Measurements from ENCODE around the gene ZNF423. TPM values are rescaled to one million over a fixed set of nuclear protein-coding genes. Genes with fewer than 3 reads are reported as not detected.

Gene ZNF423
- total and polyA plus RNA-seq, 12 donors = 1.7 to 10.6 (median 5.5) TPM

GRCh38 chr16:49632795-49633184 is 223.1 kb downstream of the ZNF423 start:
- intact Hi-C loops (cut with DNase I) = no loop called here
- peak in 2 of 7 donors; percentile 5 to 7 for DNase-seq
- WGBS, 4 donors = 85 to 91% (median 89%) methylated on average over 3 to 4 of the region's 4 CpGs
- Histone ChIP-seq H3K4me1 (replicated peaks in 1 of 2) (no peaks in the 10 kb centered on the region), H3K4me3 (no peak overlapping the region), H3K27me3 (no peaks in the 10 kb centered on the region), H3K27ac (no peak overlapping the region), H3K9me3 (replicated peaks in 1 of 3) (no peaks in the 10 kb centered on the region), H3K36me3 (replicated peaks in 1 of 2) (no peaks in the 10 kb centered on the region)
- TF ChIP-seq, protein P1, sequence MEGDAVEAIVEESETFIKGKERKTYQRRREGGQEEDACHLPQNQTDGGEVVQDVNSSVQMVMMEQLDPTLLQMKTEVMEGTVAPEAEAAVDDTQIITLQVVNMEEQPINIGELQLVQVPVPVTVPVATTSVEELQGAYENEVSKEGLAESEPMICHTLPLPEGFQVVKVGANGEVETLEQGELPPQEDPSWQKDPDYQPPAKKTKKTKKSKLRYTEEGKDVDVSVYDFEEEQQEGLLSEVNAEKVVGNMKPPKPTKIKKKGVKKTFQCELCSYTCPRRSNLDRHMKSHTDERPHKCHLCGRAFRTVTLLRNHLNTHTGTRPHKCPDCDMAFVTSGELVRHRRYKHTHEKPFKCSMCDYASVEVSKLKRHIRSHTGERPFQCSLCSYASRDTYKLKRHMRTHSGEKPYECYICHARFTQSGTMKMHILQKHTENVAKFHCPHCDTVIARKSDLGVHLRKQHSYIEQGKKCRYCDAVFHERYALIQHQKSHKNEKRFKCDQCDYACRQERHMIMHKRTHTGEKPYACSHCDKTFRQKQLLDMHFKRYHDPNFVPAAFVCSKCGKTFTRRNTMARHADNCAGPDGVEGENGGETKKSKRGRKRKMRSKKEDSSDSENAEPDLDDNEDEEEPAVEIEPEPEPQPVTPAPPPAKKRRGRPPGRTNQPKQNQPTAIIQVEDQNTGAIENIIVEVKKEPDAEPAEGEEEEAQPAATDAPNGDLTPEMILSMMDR (IDR thresholded peaks at IDR 0.05) = no peak
- no peak for TF ChIP-seq POLR2A (IDR thresholded peaks at IDR 0.05)

GRCh38 chr16:49632086-49632794 is 223.7 kb downstream of the ZNF423 start:
- Histone ChIP-seq H3K4me3 (no peak overlapping the region), H3K9me3 (replicated peaks in 1 of 3) (no peaks in the 10 kb centered on the region), H3K27me3 (no peaks in the 10 kb centered on the region), H3K4me1 (replicated peaks in 1 of 2) (no peaks in the 10 kb centered on the region), H3K27ac (no peak overlapping the region), H3K36me3 (replicated peaks in 1 of 2) (no peaks in the 10 kb centered on the region)
- intact Hi-C loops (cut with DNase I) = no loop called here
- TF ChIP-seq, protein P1 (IDR thresholded peaks at IDR 0.05) = no peak
- no peak for TF ChIP-seq POLR2A (IDR thresholded peaks at IDR 0.05)
- WGBS, 4 donors = 85 to 91% (median 90%) methylated on average over 5 to 9 of the region's 9 CpGs
- DNase-seq = peak in 2 of 7 donors; percentile 8 to 23

GRCh38 chr16:49631187-49632041 is 224.5 kb downstream of the ZNF423 start:
- no peak overlapping the region for H3K27ac ChIP-seq
- intact Hi-C loops (cut with DNase I) = no loop called here
- WGBS, 4 donors = 61 to 68% (median 64%) methylated on average over 5 of the region's 5 CpGs
- H3K36me3 ChIP-seq (replicated peaks in 1 of 2) = no peaks in the 10 kb centered on the region
- no peaks in the 10 kb centered on the region for H3K27me3 ChIP-seq
- peak in 1 of 7 donors; percentile 20 for DNase-seq
- no peak overlapping the region for H3K4me3 ChIP-seq
- H3K4me1 ChIP-seq (replicated peaks in 1 of 2) = no peaks in the 10 kb centered on the region
- TF ChIP-seq, protein P1 (IDR thresholded peaks at IDR 0.05) = no peak
- no peak for TF ChIP-seq POLR2A (IDR thresholded peaks at IDR 0.05)
- no peaks in the 10 kb centered on the region for H3K9me3 ChIP-seq (replicated peaks in 1 of 3)

GRCh38 chr16:49630783-49631182 is 225.1 kb downstream of the ZNF423 start:
- peak in 1 of 7 donors; percentile 33 for DNase-seq
- TF ChIP-seq, protein P1 (IDR thresholded peaks at IDR 0.05) = no peak
- TF ChIP-seq POLR2A (IDR thresholded peaks at IDR 0.05) = no peak
- H3K4me3 ChIP-seq = no peak overlapping the region
- H3K4me1 ChIP-seq (replicated peaks in 1 of 2) = no peaks in the 10 kb centered on the region
- intact Hi-C loops (cut with DNase I) = no loop called here
- 92 to 98% (median 97%) methylated on average over 3 to 4 of the region's 4 CpGs for WGBS, 4 donors
- H3K9me3 ChIP-seq (replicated peaks in 1 of 3) = no peaks in the 10 kb centered on the region
- H3K27me3 ChIP-seq = no peaks in the 10 kb centered on the region
- H3K27ac ChIP-seq = no peak overlapping the region
- H3K36me3 ChIP-seq (replicated peaks in 1 of 2) = no peaks in the 10 kb centered on the region
